Right cardiac atrium (tissue), 5 donors: Measurements from ENCODE around the gene TXLNG. TPM values are rescaled to one million over a fixed set of nuclear protein-coding genes. Genes with fewer than 3 reads are reported as not detected.
"Not testable (repeated sequence)": the region's sequence is repeated elsewhere in the genome, so short reads cannot be mapped to it uniquely, and the experiment has no call there.

Experiments
- ATAC-seq, 2 donors: fragments of 200-7000 bp; cut with Tn5 transposase; one replicate each; pipeline versions ENCODE4 v1.8.0 to v1.9.1; 2020; ENCODE audit warnings: moderate library complexity in 2 of 2, mild to moderate bottlenecking in 1 of 2
- DNase-seq, 3 donors: peaks; one replicate each; pipeline ENCODE4 v3.0.0-alpha.2; 2020
- H3K27ac ChIP-seq: one replicate; pipeline ENCODE4 v1.5.1; 2013; ENCODE audit warnings: mild to moderate bottlenecking, low read length, control low read depth, moderate library complexity
- H3K27me3 ChIP-seq: one replicate; pipeline ENCODE4 v1.6.1; 2013; ENCODE audit not compliant: control insufficient read depth, insufficient read depth
- H3K4me1 ChIP-seq: one replicate; pipeline ENCODE4 v1.6.1; 2013; ENCODE audit warnings: low read length; ENCODE audit not compliant: control insufficient read depth, insufficient read depth
- H3K4me3 ChIP-seq: one replicate; pipeline ENCODE4 v1.5.1; 2013; ENCODE audit warnings: low read length, control low read depth
- H3K9me3 ChIP-seq: one replicate; pipeline ENCODE4 v1.6.1; 2013; ENCODE audit warnings: low read length; ENCODE audit not compliant: control insufficient read depth
- WGBS: extraction: QIAGEN DNeasy Blood & Tissue Kit; methylation state at CpG from one replicate; pipeline ENCODE4 v1.1.7; 2013; 5-methylcytosine and 5-hydroxymethylcytosine counted together
- intact Hi-C, 4 donors: fragments of 100-400 bp; cut with DNase I; formaldehyde crosslinking; loops; one replicate each; pipeline versions ENCODE4 v1.11.0 to v1.14.0; 2022 to 2023
- polyA plus RNA-seq: library from polyadenylated mRNA; stranded (reverse); fragments of 200-250 nt; gene quantifications from one replicate; pipeline ENCODE4 v1.2.3, GENCODE V29; 2013
- total RNA-seq, 4 donors: library from RNA; stranded (reverse); fragmentation: NEBNext Ultra II Directional; extraction: Animal tissue kit (Norgen Biotek cat#: 25700); gene quantifications; one replicate each; pipeline ENCODE4 v1.2.1, GENCODE V29; 2021
- donor health status: healthy with polysubstance abuse.
- donor health status: DM: no; HTN: yes; CAD: no.
- donor health status: DM: no; HTN: no; CAD: no.
- donor health status: DM: no; HTN: yes; CAD: no; lungs with severe emphysema.
- donor health status: DM: yes; HTN: yes; CAD: no.

The TXLNG gene
- total and polyA plus RNA-seq, 5 donors: 4.6 to 8.0 (median 6.7) TPM

GRCh38 chrX:16856076-16856404 is 69.8 kb downstream of the TXLNG start:
- ATAC-seq, intact Hi-C loops, H3K4me1 ChIP-seq: not testable (repeated sequence)

GRCh38 chrX:16856744-16857143 is 70.5 kb downstream of the TXLNG start:
- DNase-seq (no peak), ATAC-seq (no peak)
- H3K27me3 ChIP-seq: no peaks in the 10 kb centered on the region
- H3K27ac ChIP-seq: no peak overlapping the region
- no peaks in the 10 kb centered on the region for H3K9me3 ChIP-seq
- intact Hi-C loops: no loop called here
- no peak overlapping the region for H3K4me3 ChIP-seq
- H3K4me1 ChIP-seq: no peaks in the 10 kb centered on the region

More at GRCh38 chrX:16856076-16856404, 69.8 kb downstream of the TXLNG start:
- H3K9me3 ChIP-seq, H3K4me3 ChIP-seq, DNase-seq, H3K27me3 ChIP-seq, H3K27ac ChIP-seq: not testable (repeated sequence)
- 93% methylated on average over 2 of the region's 2 CpGs for WGBS

GRCh38 chrX:16862829-16863228 is 76.6 kb downstream of the TXLNG start:
- no peaks in the 10 kb centered on the region for H3K27me3 ChIP-seq
- no peak overlapping the region for H3K27ac ChIP-seq

GRCh38 chrX:16867947-16868346 is 81.7 kb downstream of the TXLNG start:
- no peaks in the 10 kb centered on the region for H3K9me3 ChIP-seq
- H3K27me3 ChIP-seq: no peaks in the 10 kb centered on the region
- 91% methylated on average over 6 of the region's 6 CpGs for WGBS
- no peak overlapping the region for H3K27ac ChIP-seq
- H3K4me1 ChIP-seq: no peaks in the 10 kb centered on the region
- intact Hi-C loops: no loop called here
- no peak overlapping the region for H3K4me3 ChIP-seq
- ATAC-seq (no peak), DNase-seq (no peak)

More at GRCh38 chrX:16862829-16863228, 76.6 kb downstream of the TXLNG start:
- 66% methylated on average over 2 of the region's 2 CpGs for WGBS
- ATAC-seq: no peak
- no peaks in the 10 kb centered on the region for H3K4me1 ChIP-seq
- H3K4me3 ChIP-seq: no peak overlapping the region
- H3K9me3 ChIP-seq: no peaks in the 10 kb centered on the region
- intact Hi-C loops: loop anchor here in 1 of 4 donors (5.0 kb wide), 1 partner anchor 36 kb away; no protein-coding TSS in a partner anchor
- DNase-seq: no peak

- DNase-seq (no peak), ATAC-seq (no peak)
- WGBS: 6% methylated on average over 7 of the region's 7 CpGs
- intact Hi-C loops: no loop called here
- no peak overlapping the region for H3K27ac ChIP-seq
- H3K4me1 ChIP-seq: no peaks in the 10 kb centered on the region
- no peaks in the 10 kb centered on the region for H3K9me3 ChIP-seq
- H3K27me3 ChIP-seq: no peaks in the 10 kb centered on the region
- H3K4me3 ChIP-seq: peak overlapping the region; percentile 95
Observed at GRCh38 chrX:16868920-16869319, 82.7 kb downstream of the TXLNG start.

GRCh38 chrX:16869393-16870094 is 83.3 kb downstream of the TXLNG start:
- no peaks in the 10 kb centered on the region for H3K9me3 ChIP-seq
- peak; percentile 44 to 60 for ATAC-seq
- under 1% methylated on average over 75 of the region's 92 CpGs for WGBS
- peak overlapping the region; percentile 99 for H3K27ac ChIP-seq
- intact Hi-C loops: no loop called here
- DNase-seq: no peak
- peak overlapping the region; percentile 95 for H3K4me3 ChIP-seq
- no peaks in the 10 kb centered on the region for H3K27me3 ChIP-seq
- no peaks in the 10 kb centered on the region for H3K4me1 ChIP-seq

- Histone ChIP-seq H3K9me3 (no peaks in the 10 kb centered on the region), H3K27me3 (no peaks in the 10 kb centered on the region), H3K27ac (peak within 1 kb of the TSS; percentile 99), H3K4me1 (no peaks in the 10 kb centered on the region), H3K4me3 (peak within 1 kb of the TSS; percentile 95)
- peak; percentile 98 for ATAC-seq
- WGBS: under 1% methylated on average over 74 of the region's 84 CpGs
- peak; percentile 95 to 98 (median 96) for DNase-seq
- intact Hi-C loops: no loop called here
Observed at GRCh38 chrX:16870095-16870861, 84.0 kb downstream of the TXLNG start, which contains the start of gene RBBP7. Gene RBBP7 (minus strand): TSS chrX:16870362. CDS start chrX:16870053, 309 bp downstream.

- Histone ChIP-seq H3K9me3 (no peaks in the 10 kb centered on the region), H3K27me3 (no peaks in the 10 kb centered on the region), H3K4me1 (no peaks in the 10 kb centered on the region), H3K27ac (peak overlapping the region; percentile 98), H3K4me3 (peak overlapping the region; percentile 80)
- ATAC-seq: peak; percentile 4 to 25
- intact Hi-C loops: no loop called here
- DNase-seq: peak; percentile 17 to 75 (median 44)
- WGBS: 3% methylated on average over 41 of the region's 41 CpGs
Observed at GRCh38 chrX:16870862-16871815, 84.9 kb downstream of the TXLNG start.

GRCh38 chrX:16873106-16873505 is 86.8 kb downstream of the TXLNG start:
- DNase-seq: no peak
- no peak overlapping the region for H3K4me3 ChIP-seq
- intact Hi-C loops: no loop called here
- no peak for ATAC-seq
- no peaks in the 10 kb centered on the region for H3K9me3 ChIP-seq
- H3K27ac ChIP-seq: no peak overlapping the region
- H3K27me3 ChIP-seq: no peaks in the 10 kb centered on the region
- no peaks in the 10 kb centered on the region for H3K4me1 ChIP-seq
- WGBS: 92% methylated on average over 8 of the region's 8 CpGs

- WGBS: 86% methylated on average over 5 of the region's 5 CpGs
- no peaks in the 10 kb centered on the region for H3K27me3 ChIP-seq
- no peaks in the 10 kb centered on the region for H3K9me3 ChIP-seq
- no peaks in the 10 kb centered on the region for H3K4me1 ChIP-seq
- ATAC-seq: no peak
- DNase-seq: no peak
- H3K4me3 ChIP-seq: no peak overlapping the region
- H3K27ac ChIP-seq: no peak overlapping the region
- intact Hi-C loops: no loop called here
Observed at GRCh38 chrX:16874458-16875095, 88.3 kb downstream of the TXLNG start.
